CD4-positive, CD25-positive, alpha-beta regulatory T cell (primary cell): ENCODE results near the gene NNMT. TPM values are rescaled to one million over a fixed set of nuclear protein-coding genes. Genes with fewer than 3 reads are reported as not detected.

ENCODE experiments used
- ATAC-seq, 2 donors: fragments of 150-1000 bp; cut with Tn5 transposase; one replicate each; pipeline ENCODE4 v1.10.0; 2021; ENCODE audit warnings: low read depth in 2 of 2, moderate number of reproducible peaks in 2 of 2, moderate library complexity in 1 of 2
- DNase-seq, 3 donors: peaks; one replicate each; pipeline versions ENCODE4 v3.0.0 to v3.0.0-alpha.2; 2012 to 2022; ENCODE audit warnings: mixed read lengths in 1 of 3
- H3K27ac ChIP-seq: one replicate; pipeline ENCODE4 v1.7.0; 2013; ENCODE audit warnings: mild to moderate bottlenecking, low read length; ENCODE audit not compliant: insufficient read depth, poor library complexity, severe bottlenecking
- H3K27me3 ChIP-seq: one replicate; pipeline ENCODE4 v1.7.0; 2013; ENCODE audit warnings: low read length; ENCODE audit not compliant: control insufficient read depth, insufficient read depth
- H3K36me3 ChIP-seq: one replicate; pipeline ENCODE4 v1.7.0; 2013; ENCODE audit warnings: mild to moderate bottlenecking, low read length, moderate library complexity; ENCODE audit not compliant: control insufficient read depth, insufficient read depth
- H3K4me1 ChIP-seq: 2 replicates; pipeline ENCODE4 v1.7.0; 2013; ENCODE audit warnings: mild to moderate bottlenecking, low read length; ENCODE audit not compliant: insufficient read depth, control insufficient read depth, poor library complexity, severe bottlenecking
- H3K4me3 ChIP-seq: one replicate; pipeline ENCODE4 v1.7.0; 2013; ENCODE audit warnings: low read depth, mild to moderate bottlenecking, low read length, moderate library complexity
- H3K9me3 ChIP-seq, 2 experiments: 1 replicate in 1 of 2; 2 replicates in 1 of 2; pipeline ENCODE4 v1.7.0; 2013; ENCODE audit warnings: low read length in 2 of 2, mild to moderate bottlenecking in 1 of 2, moderate library complexity in 1 of 2; ENCODE audit not compliant: control insufficient read depth in 2 of 2
- H3K27ac Mint-ChIP-seq, 3 donors: one replicate each; pipeline ENCODE4 v1.8.0; 2020 to 2022; ENCODE audit warnings: mild to moderate bottlenecking in 3 of 3, mixed read lengths in 3 of 3, moderate library complexity in 2 of 3
- H3K27me3 Mint-ChIP-seq: one replicate; pipeline ENCODE4 v1.8.0; 2022; ENCODE audit warnings: mild to moderate bottlenecking, mixed read lengths
- H3K36me3 Mint-ChIP-seq: one replicate; pipeline ENCODE4 v1.8.0; 2020; ENCODE audit warnings: mixed read lengths
- H3K4me1 Mint-ChIP-seq, 4 donors: one replicate each; pipeline ENCODE4 v1.8.0; 2020 to 2022; ENCODE audit warnings: mixed read lengths in 4 of 4, mild to moderate bottlenecking in 1 of 4
- H3K4me3 Mint-ChIP-seq, 4 donors: one replicate each; pipeline ENCODE4 v1.8.0; 2020 to 2022; ENCODE audit warnings: mild to moderate bottlenecking in 4 of 4, mixed read lengths in 4 of 4, moderate library complexity in 3 of 4
- H3K9me3 Mint-ChIP-seq, 7 donors: one replicate each; pipeline ENCODE4 v1.8.0; 2020 to 2022; ENCODE audit warnings: mixed read lengths in 7 of 7, mild to moderate bottlenecking in 3 of 7, moderate library complexity in 2 of 7
- polyA plus RNA-seq, 4 donors: library from polyadenylated mRNA; unstranded; fragments of 300-500 nt; fragmentation: Illumina TruSeq; gene quantifications; one replicate each; pipeline ENCODE4 v1.2.3, GENCODE V29; 2021
- total RNA-seq: library from RNA; stranded (reverse); gene quantifications from one replicate; pipeline ENCODE4 v1.2.3, GENCODE V29; 2022

Gene NNMT
- total and polyA plus RNA-seq, 5 donors from 2014 or later, result not detected

DNA sequence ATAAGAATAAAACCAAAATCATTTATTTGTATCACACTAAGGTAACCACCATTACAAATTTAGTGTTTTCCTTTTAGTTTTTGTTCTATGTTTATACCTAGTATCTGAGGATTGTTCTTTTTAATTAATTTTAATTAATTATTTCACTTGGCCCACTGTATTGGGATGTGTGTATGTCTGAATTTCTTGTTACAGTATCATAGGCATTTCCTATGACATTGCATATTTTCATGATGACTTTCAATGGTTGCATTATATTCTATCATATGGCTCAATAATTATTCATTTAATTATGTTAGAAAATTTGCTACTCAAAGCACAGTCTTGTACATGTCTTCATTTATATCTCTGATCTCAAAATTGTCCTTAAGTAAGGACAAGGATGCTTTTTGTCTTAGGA is 63.1 kb downstream of the NNMT start:
- no peak overlapping the region for H3K4me3 ChIP-seq
- peaks cover 8% of the 10 kb centered on the region for H3K27me3 ChIP-seq
- no peak for ATAC-seq
- DNase-seq, result no peak
- no peak overlapping the region for H3K27ac ChIP-seq
- no peaks in the 10 kb centered on the region for H3K36me3 Mint-ChIP-seq
- H3K27ac Mint-ChIP-seq, result no peak overlapping the region
- H3K27me3 Mint-ChIP-seq, result peaks cover 25% of the 10 kb centered on the region
- H3K4me3 Mint-ChIP-seq, result no peak overlapping the region
- H3K9me3 ChIP-seq, result no peaks in the 10 kb centered on the region
- no peaks in the 10 kb centered on the region for H3K9me3 Mint-ChIP-seq
- H3K4me1 Mint-ChIP-seq, result no peaks in the 10 kb centered on the region
- no peaks in the 10 kb centered on the region for H3K4me1 ChIP-seq
- no peaks in the 10 kb centered on the region for H3K36me3 ChIP-seq

DNA sequence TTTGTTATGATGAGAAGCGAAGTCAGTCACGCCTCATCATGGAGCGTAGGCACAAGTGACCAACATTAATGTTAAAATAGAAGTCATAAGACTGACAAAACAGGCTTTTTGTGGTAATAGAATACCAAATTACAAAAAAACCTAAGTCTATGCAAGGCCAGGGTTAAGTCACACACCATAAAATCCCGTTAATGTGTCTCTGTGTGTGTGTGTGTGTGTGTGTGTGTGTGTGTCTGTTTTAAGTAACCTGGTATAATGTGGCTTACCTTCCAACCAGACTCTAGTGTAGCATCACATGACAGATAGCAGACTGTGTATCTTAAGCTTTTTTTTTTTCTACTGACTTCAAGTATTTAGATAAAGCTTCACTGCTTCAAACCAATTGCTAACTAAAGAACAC is 66.1 kb downstream of the NNMT start:
- Histone ChIP-seq H3K9me3 (no peaks in the 10 kb centered on the region), H3K4me3 (no peak overlapping the region), H3K36me3 (no peaks in the 10 kb centered on the region), H3K27me3 (peaks cover 14% of the 10 kb centered on the region), H3K4me1 (no peaks in the 10 kb centered on the region), H3K27ac (no peak overlapping the region)
- no peak for DNase-seq
- no peak for ATAC-seq
- H3K4me1 Mint-ChIP-seq, result no peaks in the 10 kb centered on the region
- no peaks in the 10 kb centered on the region for H3K36me3 Mint-ChIP-seq
- no peak overlapping the region for H3K4me3 Mint-ChIP-seq
- no peak overlapping the region for H3K27ac Mint-ChIP-seq
- peaks cover 29% of the 10 kb centered on the region for H3K27me3 Mint-ChIP-seq
- H3K9me3 Mint-ChIP-seq, result no peaks in the 10 kb centered on the region

DNA sequence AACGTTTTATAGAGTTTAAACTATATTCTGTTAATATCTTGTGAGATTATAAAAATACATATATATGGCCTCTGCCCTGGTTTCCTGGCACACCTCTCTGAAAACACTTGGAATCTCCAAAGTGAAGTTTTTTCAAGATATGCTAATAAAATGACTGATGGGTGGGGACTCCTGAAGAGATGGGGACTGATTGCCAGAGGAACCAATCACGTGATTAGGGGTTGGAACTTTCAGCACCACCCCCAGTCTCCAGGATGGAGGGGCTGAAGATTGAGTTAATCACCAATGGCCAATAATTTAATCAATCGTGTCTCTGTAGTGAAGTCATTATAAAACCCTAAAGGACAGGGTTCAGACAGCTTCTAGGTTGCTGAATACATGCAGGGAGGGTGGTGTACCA is 66.8 kb downstream of the NNMT start:
- Mint-ChIP-seq H3K4me1 (no peaks in the 10 kb centered on the region), H3K36me3 (no peaks in the 10 kb centered on the region), H3K9me3 (no peaks in the 10 kb centered on the region), H3K27me3 (peaks cover 29% of the 10 kb centered on the region), H3K4me3 (no peak overlapping the region), H3K27ac (no peak overlapping the region)
- DNase-seq (no peak), ATAC-seq (no peak)
- Histone ChIP-seq H3K27ac (no peak overlapping the region), H3K9me3 (no peaks in the 10 kb centered on the region), H3K27me3 (peaks cover 14% of the 10 kb centered on the region), H3K36me3 (no peaks in the 10 kb centered on the region), H3K4me1 (no peaks in the 10 kb centered on the region), H3K4me3 (no peak overlapping the region)

Other genes with a start within 250 kb of the NNMT start
- 8.5 TPM for gene ZBTB16, start 236.7 kb upstream of the NNMT start, total RNA-seq
- gene ZBTB16, start 236.7 kb upstream of the NNMT start, polyA plus RNA-seq, result 10 to 100 TPM in 2 of 4 donors, 1 to 10 TPM in 2; 2.9 to 28.1 (median 8.9) TPM
- 15.4 TPM for gene C11orf71, start 104.1 kb downstream of the NNMT start, total RNA-seq
- 10 to 100 TPM; 11.4 to 17.2 (median 16.0) TPM for gene C11orf71, start 104.1 kb downstream of the NNMT start, polyA plus RNA-seq
- gene RBM7, start 104.3 kb downstream of the NNMT start, total RNA-seq, result 57.2 TPM
- gene RBM7, start 104.3 kb downstream of the NNMT start, polyA plus RNA-seq, result 10 to 100 TPM; 28.7 to 37.1 (median 30.6) TPM
- gene REXO2, start 143.1 kb downstream of the NNMT start, total RNA-seq, result 44.1 TPM
- 10 to 100 TPM; 70.3 to 88.5 (median 77.0) TPM for gene REXO2, start 143.1 kb downstream of the NNMT start, polyA plus RNA-seq